HEK293 (cell line): Measurements from ENCODE around the gene SHTN1.

Source experiments
- CTCF ChIA-PET: fragments of 350-600 bp; formaldehyde crosslinking; extraction: SDS; loops from one replicate; lab custom pipeline; 2021; ENCODE audit warnings: antibody characterized with exemption; lab: Yijun Ruan, JAX
- POLR2A ChIA-PET: fragments of 300-600 bp; formaldehyde crosslinking; extraction: SDS; loops from one replicate; lab custom pipeline; 2020; ENCODE audit warnings: antibody characterized with exemption, inconsistent platforms; lab: Yijun Ruan, JAX
- H3K27ac ChIP-seq: fragments of 200-500 bp; sonication (Bioruptor generic); 2 replicates; pipeline ENCODE4 v1.5.1; 2014; ENCODE audit warnings: low read depth, low read length, control low read depth, inconsistent platforms; ENCODE audit errors: extremely low read depth
- H3K36me3 ChIP-seq, 2 experiments: fragments of 200-500 bp in 1 of 2; sonication (Bioruptor generic) in 1 of 2; 1 replicate in 1 of 2; 2 replicates in 1 of 2; pipeline ENCODE4 v1.5.1; 2014 to 2017; ENCODE audit warnings: inconsistent platforms in 2 of 2, low read length in 2 of 2; ENCODE audit not compliant: control insufficient read depth in 2 of 2, insufficient read depth in 1 of 2
- H3K4me1 ChIP-seq: fragments of 200-500 bp; sonication (Bioruptor generic); 2 replicates; pipeline ENCODE4 v1.5.1; 2014; ENCODE audit warnings: mild to moderate bottlenecking, low read length, inconsistent platforms; ENCODE audit not compliant: control insufficient read depth, insufficient read depth
- H3K4me3 ChIP-seq: 2 replicates; pipeline ENCODE4 v1.5.1; 2011; ENCODE audit warnings: low read depth, mild to moderate bottlenecking, control low read depth, low read length, moderate library complexity
- H3K9me3 ChIP-seq: fragments of 200-500 bp; sonication (Bioruptor generic); 2 replicates; pipeline ENCODE4 v1.5.1; 2014; ENCODE audit warnings: low read depth, low read length, inconsistent platforms; ENCODE audit not compliant: control insufficient read depth, insufficient read depth
- ELK4 ChIP-seq: IDR thresholded peaks from 2 replicates; pipeline ENCODE4 v1.6.1; 2011; ENCODE audit warnings: mild to moderate bottlenecking, low read depth, low read length, borderline replicate concordance
- HIC1 ChIP-seq: fragments of 450-650 bp; formaldehyde crosslinking; IDR thresholded peaks from 2 replicates; pipeline ENCODE4 v1.5.1; 2016; ENCODE audit warnings: missing biosample characterization, missing genetic modification characterization
- KLF17 ChIP-seq: fragments of 450-650 bp; formaldehyde crosslinking; IDR thresholded peaks from 2 replicates; pipeline ENCODE4 v1.5.1; 2016; ENCODE audit warnings: missing biosample characterization, missing genetic modification characterization
- KLF8 ChIP-seq: fragments of 450-650 bp; formaldehyde crosslinking; IDR thresholded peaks from 2 replicates; pipeline ENCODE4 v1.5.1; 2016; ENCODE audit warnings: missing biosample characterization, missing genetic modification characterization
- MEIS1 ChIP-seq: sonication (generic); formaldehyde crosslinking; IDR thresholded peaks from 2 replicates; pipeline ENCODE4 v1.8.1; 2022; ENCODE audit warnings: missing genetic modification reagents, mild to moderate bottlenecking, borderline replicate concordance
- PBX3 ChIP-seq: sonication (generic); formaldehyde crosslinking; IDR thresholded peaks from 2 replicates; pipeline ENCODE4 v1.8.1; 2022; ENCODE audit warnings: mild to moderate bottlenecking, moderate library complexity, missing genetic modification reagents
- PRDM1 ChIP-seq: fragments of 450-650 bp; formaldehyde crosslinking; IDR thresholded peaks from 2 replicates; pipeline ENCODE4; 2016; ENCODE audit warnings: missing biosample characterization, missing genetic modification characterization
- RBAK ChIP-seq: fragments of 450-650 bp; formaldehyde crosslinking; IDR thresholded peaks from 2 replicates; pipeline ENCODE4 v1.5.1; 2016; ENCODE audit warnings: missing biosample characterization, missing genetic modification characterization
- TRIM28 ChIP-seq: IDR thresholded peaks from 2 replicates; pipeline ENCODE4 v1.6.1; 2011; ENCODE audit warnings: low read length, control low read depth, borderline replicate concordance
- ZBTB10 ChIP-seq: fragments of 450-650 bp; formaldehyde crosslinking; IDR thresholded peaks from 2 replicates; pipeline ENCODE4 v1.5.1; 2016; ENCODE audit warnings: missing biosample characterization, missing genetic modification characterization
- ZBTB48 ChIP-seq: fragments of 450-650 bp; formaldehyde crosslinking; IDR thresholded peaks from 2 replicates; pipeline ENCODE4 v1.5.1; 2016; ENCODE audit warnings: missing biosample characterization, missing genetic modification characterization
- ZIC2 ChIP-seq: fragments of 450-650 bp; formaldehyde crosslinking; IDR thresholded peaks from 2 replicates; pipeline ENCODE4 v1.5.1; 2016; ENCODE audit warnings: missing biosample characterization, missing genetic modification characterization
- ZNF114 ChIP-seq: fragments of 450-650 bp; formaldehyde crosslinking; IDR thresholded peaks from 2 replicates; pipeline ENCODE4 v1.5.0; 2017; ENCODE audit warnings: missing biosample characterization, missing genetic modification characterization
- ZNF140 ChIP-seq: fragments of 450-650 bp; formaldehyde crosslinking; IDR thresholded peaks from 2 replicates; pipeline ENCODE4 v1.5.1; 2016; ENCODE audit warnings: missing biosample characterization, missing genetic modification characterization
- ZNF26 ChIP-seq: fragments of 450-650 bp; formaldehyde crosslinking; IDR thresholded peaks from 2 replicates; pipeline ENCODE4 v1.5.1; 2016; ENCODE audit warnings: missing biosample characterization, missing genetic modification characterization
- ZNF350 ChIP-seq: fragments of 450-650 bp; formaldehyde crosslinking; IDR thresholded peaks from 2 replicates; pipeline ENCODE4 v1.5.0; 2017; ENCODE audit warnings: missing biosample characterization, mild to moderate bottlenecking, missing genetic modification characterization
- ZNF423 ChIP-seq: fragments of 450-650 bp; formaldehyde crosslinking; IDR thresholded peaks from 2 replicates; pipeline ENCODE4 v1.5.1; 2016; ENCODE audit warnings: missing biosample characterization, missing genetic modification characterization
- ZNF555 ChIP-seq: fragments of 450-650 bp; formaldehyde crosslinking; conservative IDR thresholded peaks from 2 replicates; pipeline ENCODE4 v1.5.1; 2017; ENCODE audit warnings: missing biosample characterization, mild to moderate bottlenecking, missing genetic modification characterization, inconsistent platforms
- ZNF558 ChIP-seq: fragments of 450-650 bp; formaldehyde crosslinking; IDR thresholded peaks from 2 replicates; pipeline ENCODE4 v1.5.1; 2016; ENCODE audit warnings: missing biosample characterization, missing genetic modification characterization
- ZNF624 ChIP-seq: fragments of 450-650 bp; formaldehyde crosslinking; IDR thresholded peaks from 2 replicates; pipeline ENCODE4 v1.5.1; 2017; ENCODE audit warnings: missing biosample characterization, missing genetic modification characterization
- ZNF664 ChIP-seq: fragments of 450-650 bp; formaldehyde crosslinking; IDR thresholded peaks from 2 replicates; pipeline ENCODE4 v1.5.1; 2016; ENCODE audit warnings: missing biosample characterization, missing genetic modification characterization
- ZNF670 ChIP-seq: fragments of 450-650 bp; formaldehyde crosslinking; IDR thresholded peaks from 2 replicates; pipeline ENCODE4 v1.5.1; 2016; ENCODE audit warnings: missing biosample characterization, missing genetic modification characterization, low read depth
- ZNF704 ChIP-seq: fragments of 450-650 bp; formaldehyde crosslinking; IDR thresholded peaks from 2 replicates; pipeline ENCODE4 v1.5.1; 2016; ENCODE audit warnings: missing biosample characterization, missing genetic modification characterization
- ZNF707 ChIP-seq: fragments of 450-650 bp; formaldehyde crosslinking; IDR thresholded peaks from 2 replicates; pipeline ENCODE4 v1.5.1; 2016; ENCODE audit warnings: missing biosample characterization, missing genetic modification characterization
- ZNF843 ChIP-seq: fragments of 450-650 bp; formaldehyde crosslinking; IDR thresholded peaks from 2 replicates; pipeline ENCODE4 v1.5.1; 2016; ENCODE audit warnings: missing biosample characterization, missing genetic modification characterization

Gene SHTN1

GRCh38 chr10:116918583-116918982 is 86.4 kb downstream of the SHTN1 start (continued):
- TF ChIP-seq ZNF664 (tag by site-specific recombination) (no peak), KLF8 (tag by site-specific recombination) (no peak), MEIS1 (CRISPR knock-in tag) (no peak), ZNF114 (tag by site-specific recombination) (no peak), ZIC2 (tag by site-specific recombination) (no peak)

- Histone ChIP-seq H3K9me3 (no peaks in the 10 kb centered on the region), H3K4me1 (no peaks in the 10 kb centered on the region), H3K27ac (no peak overlapping the region), H3K36me3 (peaks cover 18 to 59% of the 10 kb centered on the region in 2 experiments), H3K4me3 (no peak overlapping the region)
- ChIA-PET POLR2A (no interaction called here), CTCF (interaction anchor here (1.2 to 1.6 kb wide), 2 partner anchors 121 to 251 kb away, joined by 3 to 4 read pairs; no protein-coding TSS in a partner anchor)
- no peak for TF ChIP-seq TRIM28
- TF ChIP-seq ZNF707 (tag by site-specific recombination), result no peak
- no peak for TF ChIP-seq ZNF350 (tag by site-specific recombination)
- no peak for TF ChIP-seq ELK4
- TF ChIP-seq PRDM1 (tag by site-specific recombination), result no peak
- TF ChIP-seq PBX3 (CRISPR knock-in tag), result no peak
- no peak for TF ChIP-seq ZNF555 (tag by site-specific recombination)
- no peak for TF ChIP-seq ZNF140
- TF ChIP-seq ZNF26, result no peak
- no peak for TF ChIP-seq ZBTB48 (tag by site-specific recombination)
- no peak for TF ChIP-seq KLF8 (tag by site-specific recombination)
- TF ChIP-seq ZNF423, result no peak
- TF ChIP-seq ZNF558 (tag by site-specific recombination), result no peak
- TF ChIP-seq KLF17 (tag by site-specific recombination), result no peak
Observed at GRCh38 chr10:116917481-116917880, 87.5 kb downstream of the SHTN1 start.

GRCh38 chr10:116915340-116915739 is 89.6 kb downstream of the SHTN1 start:
- POLR2A ChIA-PET, result no interaction called here
- CTCF ChIA-PET, result no interaction called here
- no peak for TF ChIP-seq ZNF843 (tag by site-specific recombination)
- TF ChIP-seq ZNF670, result no peak
- no peak for TF ChIP-seq ZBTB10 (tag by site-specific recombination)
- no peak for TF ChIP-seq ZNF423
- no peak for TF ChIP-seq RBAK (tag by site-specific recombination)
- no peak for TF ChIP-seq ZNF624 (tag by site-specific recombination)
- TF ChIP-seq ZNF704 (tag by site-specific recombination), result no peak
- no peak for TF ChIP-seq HIC1

More at GRCh38 chr10:116915340-116915739, 89.6 kb downstream of the SHTN1 start:
- Histone ChIP-seq H3K36me3 (peaks cover 15 to 60% of the 10 kb centered on the region in 2 experiments), H3K27ac (no peak overlapping the region), H3K9me3 (no peaks in the 10 kb centered on the region), H3K4me3 (no peak overlapping the region), H3K4me1 (no peaks in the 10 kb centered on the region)
